CD4-positive, alpha-beta T cell (primary cell): ENCODE measurements around the gene KRTAP10-1. TPM values are rescaled to one million over a fixed set of nuclear protein-coding genes. Genes with fewer than 3 reads are reported as not detected.

Experiments
- ATAC-seq: fragments of 200-7000 bp; cut with Tn5 transposase; one replicate; pipeline ENCODE4 v1.10.0; 2022; ENCODE audit warnings: mild to moderate bottlenecking; ENCODE audit not compliant: poor library complexity
- CTCF ChIA-PET: fragments of 350-600 bp; sonication (Branson Sonifier 250); formaldehyde crosslinking; loops from one replicate; lab custom pipeline; 2021; ENCODE audit warnings: antibody characterized with exemption, inconsistent platforms; lab: Charles Lee
- POLR2A ChIA-PET: fragments of 350-600 bp; sonication (Branson Sonifier 250); formaldehyde crosslinking; loops from one replicate; lab custom pipeline; 2021; ENCODE audit warnings: antibody characterized with exemption, inconsistent platforms; lab: Charles Lee
- DNase-seq, 14 experiments: peaks; one replicate each; pipeline ENCODE4 v3.0.0-alpha.2; 2013 to 2020; ENCODE audit warnings: mixed read lengths in 2 of 14
- H3K27ac ChIP-seq, 2 donors: one replicate each; pipeline versions ENCODE4 v1.5.1 to v1.7.0; 2013; ENCODE audit warnings: low read length in 2 of 2, low read depth in 1 of 2, mild to moderate bottlenecking in 1 of 2
- H3K27me3 ChIP-seq, 2 experiments: 1 replicate in 1 of 2; 2 replicates in 1 of 2; pipeline versions ENCODE4 v1.6.1 to v1.7.0; 2013; ENCODE audit warnings: low read length in 2 of 2, control low read depth in 1 of 2, mild to moderate bottlenecking in 1 of 2, moderate library complexity in 1 of 2; ENCODE audit not compliant: insufficient read depth in 2 of 2, control insufficient read depth in 1 of 2
- H3K36me3 ChIP-seq: one replicate; pipeline ENCODE4 v1.6.1; 2013; ENCODE audit warnings: low read length, control low read depth; ENCODE audit not compliant: insufficient read depth
- H3K4me1 ChIP-seq: one replicate; pipeline ENCODE4 v1.6.1; 2013; ENCODE audit warnings: low read length, control low read depth; ENCODE audit not compliant: insufficient read depth
- H3K4me3 ChIP-seq: one replicate; pipeline ENCODE4 v1.5.1; 2013; ENCODE audit warnings: mild to moderate bottlenecking, low read length, moderate library complexity
- H3K9me3 ChIP-seq, 2 experiments: 1 replicate in 1 of 2; 2 replicates in 1 of 2; pipeline versions ENCODE4 v1.6.1 to v1.7.0; 2013; ENCODE audit warnings: low read length in 2 of 2, mild to moderate bottlenecking in 2 of 2, control low read depth in 1 of 2, moderate library complexity in 1 of 2; ENCODE audit not compliant: control insufficient read depth in 1 of 2, insufficient read depth in 1 of 2
- H3K27ac Mint-ChIP-seq: one replicate; pipeline ENCODE4 v1.8.0; 2020; ENCODE audit warnings: mixed read lengths
- H3K27me3 Mint-ChIP-seq: one replicate; pipeline ENCODE4 v1.8.0; 2021; ENCODE audit warnings: mixed read lengths
- H3K36me3 Mint-ChIP-seq: one replicate; pipeline ENCODE4 v1.8.0; 2021; ENCODE audit warnings: low read depth, mixed read lengths
- H3K4me1 Mint-ChIP-seq: one replicate; pipeline ENCODE4 v1.8.0; 2021; ENCODE audit warnings: low read depth, mixed read lengths
- H3K4me3 Mint-ChIP-seq: one replicate; pipeline ENCODE4 v1.8.0; 2020; ENCODE audit warnings: mild to moderate bottlenecking, mixed read lengths
- H3K9me3 Mint-ChIP-seq: one replicate; pipeline ENCODE4 v1.8.0; 2020; ENCODE audit warnings: mixed read lengths
- CTCF ChIP-seq: fragments of 200-600 bp; IDR thresholded peaks from one replicate; pipeline ENCODE4 v1.8.0; 2022; ENCODE audit warnings: antibody characterized with exemption, mild to moderate bottlenecking
- intact Hi-C, 2 experiments: fragments of 100-400 bp; cut with DNase I in 1 of 2; cut with micrococcal nuclease in 1 of 2; formaldehyde crosslinking; loops; one replicate each; pipeline versions ENCODE4 v1.15.1 to v1.9.0; 2023 to 2025; cut with DNase I, micrococcal nuclease
- total RNA-seq, 174 experiments: library from RNA in 2 of 174; stranded (reverse) in 2 of 174; gene quantifications; one replicate each; pipeline ENCODE4 v1.2.3 and lab custom pipeline; 2021 to 2026

KRTAP10-1 gene
- total RNA-seq, 2 experiments from 2014 or later, result not detected

- Mint-ChIP-seq H3K36me3 (no peaks in the 10 kb centered on the region), H3K27ac (no peak overlapping the region), H3K27me3 (no peaks in the 10 kb centered on the region), H3K9me3 (no peaks in the 10 kb centered on the region), H3K4me1 (no peaks in the 10 kb centered on the region), H3K4me3 (no peak overlapping the region)
- Histone ChIP-seq H3K4me1 (no peaks in the 10 kb centered on the region), H3K27me3 (no peaks in the 10 kb centered on the region), H3K4me3 (no peak overlapping the region), H3K27ac (no peak overlapping the region), H3K9me3 (peaks cover 0 to 4% of the 10 kb centered on the region in 2 experiments), H3K36me3 (no peaks in the 10 kb centered on the region)
- ChIA-PET POLR2A (no interaction called here), CTCF (no interaction called here)
- DNase-seq, result no peak
- TF ChIP-seq CTCF, result no peak
- ATAC-seq, result no peak
- intact Hi-C loops, result no loop called here
Measured at GRCh38 chr21:44528634-44528995, 11.4 kb downstream of the KRTAP10-1 start.

GRCh38 chr21:44527983-44528633 lies 11.9 kb downstream of the KRTAP10-1 start:
- ChIA-PET CTCF (no interaction called here), POLR2A (no interaction called here)
- H3K4me3 Mint-ChIP-seq, result no peak overlapping the region
- H3K27ac Mint-ChIP-seq, result no peak overlapping the region
- ATAC-seq, result no peak
- no peaks in the 10 kb centered on the region for H3K9me3 Mint-ChIP-seq
- no peak for TF ChIP-seq CTCF
- no peaks in the 10 kb centered on the region for H3K27me3 ChIP-seq
- H3K4me1 Mint-ChIP-seq, result no peaks in the 10 kb centered on the region
- intact Hi-C loops, result no loop called here
- H3K27me3 Mint-ChIP-seq, result no peaks in the 10 kb centered on the region
- peaks cover 0 to 4% of the 10 kb centered on the region in 2 experiments for H3K9me3 ChIP-seq
- peak in 1 of 14 experiments; percentile 25 for DNase-seq
- H3K4me1 ChIP-seq, result no peaks in the 10 kb centered on the region
- H3K36me3 Mint-ChIP-seq, result no peaks in the 10 kb centered on the region
- no peak overlapping the region for H3K4me3 ChIP-seq
- no peak overlapping the region for H3K27ac ChIP-seq
- no peaks in the 10 kb centered on the region for H3K36me3 ChIP-seq

GRCh38 chr21:44527156-44527982 lies 12.6 kb downstream of the KRTAP10-1 start:
- POLR2A ChIA-PET, result no interaction called here
- no peaks in the 10 kb centered on the region for H3K4me1 ChIP-seq
- Mint-ChIP-seq H3K4me3 (no peak overlapping the region), H3K27me3 (no peaks in the 10 kb centered on the region), H3K9me3 (no peaks in the 10 kb centered on the region), H3K36me3 (no peaks in the 10 kb centered on the region), H3K27ac (no peak overlapping the region), H3K4me1 (no peaks in the 10 kb centered on the region)
- no peaks in the 10 kb centered on the region for H3K27me3 ChIP-seq
- peaks cover 0 to 8% of the 10 kb centered on the region in 2 experiments for H3K9me3 ChIP-seq
- CTCF ChIA-PET, result no interaction called here
- H3K4me3 ChIP-seq, result no peak overlapping the region
- DNase-seq (peak in 1 of 14 experiments; percentile 16), ATAC-seq (no peak)
- H3K27ac ChIP-seq, result no peak overlapping the region
- no peak for TF ChIP-seq CTCF
- intact Hi-C loops, result no loop called here
- no peaks in the 10 kb centered on the region for H3K36me3 ChIP-seq
